Smooth muscle cell (in vitro differentiated cells): ENCODE measurements around the gene VAT1L. TPM values are rescaled to one million over a fixed set of nuclear protein-coding genes. Genes with fewer than 3 reads are reported as not detected.
A peak's percentile ranks its signal among the peaks of the same experiment; 100 is the strongest.

Source experiments
- DNase-seq: peaks from one replicate; lab custom pipeline; 2025; ENCODE audit not compliant: unreplicated experiment; lab: John Stamatoyannopoulos, UW
- H2AFZ ChIP-seq: fragments of 200-600 bp; sonication (generic); 2 replicates; pipeline ENCODE4 v1.6.0; 2016; ENCODE audit warnings: antibody characterized with exemption, low read depth, mild to moderate bottlenecking
- H3F3A ChIP-seq: fragments of 200-600 bp; sonication (generic); 2 replicates; pipeline ENCODE4 v1.6.0; 2017; ENCODE audit warnings: antibody characterized with exemption, low read depth
- H3K27ac ChIP-seq: fragments of 200-600 bp; sonication (generic); 2 replicates; pipeline ENCODE4 v1.5.1; 2016; ENCODE audit warnings: low read depth, mild to moderate bottlenecking
- H3K27me3 ChIP-seq: fragments of 200-600 bp; sonication (generic); 2 replicates; pipeline ENCODE4 v1.6.1; 2016; ENCODE audit warnings: low read depth, mild to moderate bottlenecking
- H3K36me3 ChIP-seq: fragments of 200-600 bp; sonication (generic); 2 replicates; pipeline ENCODE4 v1.5.1; 2016; ENCODE audit warnings: low read depth
- H3K4me1 ChIP-seq: fragments of 200-600 bp; sonication (generic); 2 replicates; pipeline ENCODE4 v1.5.1; 2016; ENCODE audit warnings: low read depth
- H3K4me2 ChIP-seq: fragments of 200-600 bp; sonication (generic); 2 replicates; pipeline ENCODE4 v1.6.0; 2016; ENCODE audit warnings: mild to moderate bottlenecking
- H3K4me3 ChIP-seq: fragments of 200-600 bp; sonication (generic); 2 replicates; pipeline ENCODE4 v1.5.1; 2016; ENCODE audit warnings: mild to moderate bottlenecking
- H3K79me2 ChIP-seq: fragments of 200-600 bp; sonication (generic); 2 replicates; pipeline ENCODE4 v1.6.0; 2016; ENCODE audit warnings: low read depth, mild to moderate bottlenecking
- H3K9ac ChIP-seq: fragments of 200-600 bp; sonication (generic); 2 replicates; pipeline ENCODE4 v1.6.0; 2016; ENCODE audit warnings: low read depth
- H3K9me3 ChIP-seq: fragments of 200-600 bp; sonication (generic); replicated peaks from 2 replicates; pipeline ENCODE4 v1.5.1; 2016; ENCODE audit warnings: low read depth
- H4K20me1 ChIP-seq: fragments of 200-600 bp; sonication (generic); 2 replicates; pipeline ENCODE4 v1.6.0; 2016; ENCODE audit warnings: low read depth
- CTCF ChIP-seq: fragments of 200-600 bp; sonication (generic); IDR thresholded peaks from 2 replicates; pipeline ENCODE4 v1.5.1; 2017; ENCODE audit warnings: borderline replicate concordance, mild to moderate bottlenecking, antibody characterized with exemption; ENCODE audit not compliant: insufficient read depth, poor library complexity, severe bottlenecking
- WGBS: methylation state at CpG from one replicate; pipeline ENCODE4 v1.1.7; 2016; ENCODE audit warnings: low lambda C conversion rate; 5-methylcytosine and 5-hydroxymethylcytosine counted together
- polyA plus RNA-seq: library from polyadenylated mRNA; unstranded; fragments of >200 nt; fragmentation: Nextera tagmentation; extraction: Ambion mirVana; gene quantifications from 2 replicates; pipeline ENCODE4 v1.2.1, GENCODE V29; 2016
- total RNA-seq: library from RNA; depleted of rRNA; stranded (reverse); fragments of >200 nt; gene quantifications from 2 replicates; pipeline ENCODE4 v1.2.3, GENCODE V29; 2014

VAT1L gene
- total and polyA plus RNA-seq, 2 experiments from 2014 or later = 4.0 to 5.4 TPM

GRCh38 chr16:77744141-77744540 lies 44.2 kb upstream of the VAT1L start:
- Histone ChIP-seq H2AFZ (no peak overlapping the region), H3K4me1 (no peaks in the 10 kb centered on the region), H3K27me3 (no peaks in the 10 kb centered on the region), H3K9ac (no peak overlapping the region), H4K20me1 (no peaks in the 10 kb centered on the region), H3K36me3 (no peaks in the 10 kb centered on the region), H3K9me3 (no peaks in the 10 kb centered on the region), H3F3A (no peaks in the 10 kb centered on the region), H3K4me3 (no peak overlapping the region), H3K79me2 (no peaks in the 10 kb centered on the region), H3K27ac (no peak overlapping the region), H3K4me2 (no peak overlapping the region)
- TF ChIP-seq CTCF = no peak
- no peak for DNase-seq
- 52% methylated on average over 4 of the region's 4 CpGs for WGBS

- 50% methylated on average over 1 of the region's 1 CpG for WGBS
- H3K4me1 ChIP-seq = no peaks in the 10 kb centered on the region
- no peak overlapping the region for H3K9ac ChIP-seq
- no peaks in the 10 kb centered on the region for H4K20me1 ChIP-seq
- H3K79me2 ChIP-seq = no peaks in the 10 kb centered on the region
- no peak overlapping the region for H3K27ac ChIP-seq
- H2AFZ ChIP-seq = no peak overlapping the region
- no peaks in the 10 kb centered on the region for H3K27me3 ChIP-seq
- no peak for TF ChIP-seq CTCF
- H3K36me3 ChIP-seq = no peaks in the 10 kb centered on the region
- H3K9me3 ChIP-seq = no peaks in the 10 kb centered on the region
- no peaks in the 10 kb centered on the region for H3F3A ChIP-seq
- no peak for DNase-seq
- H3K4me3 ChIP-seq = no peak overlapping the region
- no peak overlapping the region for H3K4me2 ChIP-seq
Observed at GRCh38 chr16:77745972-77746371, 42.4 kb upstream of the VAT1L start.

GRCh38 chr16:77748421-77749005 lies 39.9 kb upstream of the VAT1L start:
- Histone ChIP-seq H3K4me1 (no peaks in the 10 kb centered on the region), H3K4me2 (peak overlapping the region; percentile 35), H3K27ac (peak overlapping the region; percentile 62), H3K27me3 (peaks cover 10% of the 10 kb centered on the region), H3F3A (no peaks in the 10 kb centered on the region), H3K36me3 (no peaks in the 10 kb centered on the region), H3K4me3 (no peak overlapping the region), H2AFZ (no peak overlapping the region), H3K9me3 (no peaks in the 10 kb centered on the region), H3K79me2 (no peaks in the 10 kb centered on the region), H4K20me1 (no peaks in the 10 kb centered on the region), H3K9ac (no peak overlapping the region)
- WGBS = 42% methylated on average over 7 of the region's 7 CpGs
- TF ChIP-seq CTCF = no peak
- no peak for DNase-seq

GRCh38 chr16:77749415-77749814 lies 38.9 kb upstream of the VAT1L start:
- Histone ChIP-seq H4K20me1 (no peaks in the 10 kb centered on the region), H3K79me2 (no peaks in the 10 kb centered on the region), H3K4me3 (no peak overlapping the region), H3K36me3 (no peaks in the 10 kb centered on the region), H3K27ac (no peak overlapping the region), H3K9me3 (no peaks in the 10 kb centered on the region), H3K9ac (no peak overlapping the region), H3F3A (no peaks in the 10 kb centered on the region), H3K4me2 (no peak overlapping the region), H3K27me3 (peaks cover 10% of the 10 kb centered on the region), H2AFZ (no peak overlapping the region), H3K4me1 (no peaks in the 10 kb centered on the region)
- 100% methylated on average over 1 of the region's 1 CpG for WGBS
- DNase-seq = no peak
- no peak for TF ChIP-seq CTCF
